ENCODE data around the gene CCNG2.

GRCh38 chr4:77169481-77169880 lies 12.5 kb downstream of the CCNG2 start:
- no peak for TF ChIP-seq PATZ1 (CRISPR knock-in tag; IDR thresholded peaks at IDR 0.05; ENCODE audit: borderline replicate concordance)
- TF ChIP-seq OSR1 (CRISPR knock-in tag; IDR thresholded peaks at IDR 0.05) = no peak
- TF ChIP-seq CSDC2 (CRISPR knock-in tag; IDR thresholded peaks at IDR 0.05) = no peak
- no peak for TF ChIP-seq ESRRG (CRISPR knock-in tag; IDR thresholded peaks at IDR 0.05)
